DND-41 (cell line): ENCODE measurements around the gene MRE11.

Source experiments
- ATAC-seq: fragments of 200-7000 bp; cut with Tn5 transposase; 3 replicates; pipeline ENCODE4 v1.9.1; 2021; ENCODE audit warnings: low read depth; ENCODE audit not compliant: insufficient read depth
- DNase-seq: peaks from one replicate; pipeline ENCODE4 v3.0.0-alpha.2; 2020
- H2AFZ ChIP-seq: 2 replicates; pipeline ENCODE4 v1.6.0; 2012; ENCODE audit warnings: low read depth, low read length
- H3K27ac ChIP-seq: 2 replicates; pipeline ENCODE4 v1.5.1; 2012; ENCODE audit warnings: low read length, inconsistent platforms
- H3K27me3 ChIP-seq: fragments of 200-600 bp; sonication (generic); 2 replicates; pipeline ENCODE4 v1.6.0; 2012; ENCODE audit warnings: low read length, mild to moderate bottlenecking, inconsistent platforms; ENCODE audit not compliant: insufficient read depth, poor library complexity
- H3K36me3 ChIP-seq: 2 replicates; pipeline ENCODE4 v1.5.1; 2012; ENCODE audit warnings: low read length, inconsistent platforms; ENCODE audit not compliant: insufficient read depth
- H3K4me1 ChIP-seq: 2 replicates; pipeline ENCODE4 v1.5.1; 2012; ENCODE audit warnings: mild to moderate bottlenecking, low read length; ENCODE audit not compliant: insufficient read depth
- H3K4me2 ChIP-seq: 2 replicates; pipeline ENCODE4 v1.6.0; 2012; ENCODE audit warnings: mild to moderate bottlenecking, moderate library complexity, low read length, inconsistent platforms; ENCODE audit not compliant: insufficient read depth
- H3K4me3 ChIP-seq, 2 experiments: fragments of 200-600 bp in 1 of 2; shearing (Covaris generic) in 1 of 2; 2 replicates each; pipeline ENCODE4 v1.5.1; 2012 to 2016; ENCODE audit warnings: inconsistent platforms in 2 of 2, low read length in 2 of 2, mild to moderate bottlenecking in 2 of 2, low read depth in 1 of 2, moderate library complexity in 1 of 2
- H3K79me2 ChIP-seq: 2 replicates; pipeline ENCODE4 v1.6.0; 2012; ENCODE audit warnings: low read length, inconsistent platforms; ENCODE audit not compliant: insufficient read depth
- H3K9ac ChIP-seq: 2 replicates; pipeline ENCODE4 v1.6.0; 2012; ENCODE audit warnings: low read depth, mild to moderate bottlenecking, inconsistent platforms, low read length, moderate library complexity
- H3K9me3 ChIP-seq: 2 replicates; pipeline ENCODE4 v1.5.1; 2012; ENCODE audit warnings: low read length, moderate library complexity, mild to moderate bottlenecking, inconsistent platforms; ENCODE audit not compliant: insufficient read depth, severe bottlenecking
- H4K20me1 ChIP-seq: 2 replicates; pipeline ENCODE4 v1.6.0; 2012; ENCODE audit warnings: low read length; ENCODE audit not compliant: insufficient read depth
- CTCF ChIP-seq: IDR thresholded peaks from 2 replicates; pipeline ENCODE4 v1.5.1; 2012; ENCODE audit warnings: borderline replicate concordance, low read length, moderate library complexity, mild to moderate bottlenecking; ENCODE audit not compliant: poor library complexity, severe bottlenecking; ENCODE audit errors: extremely low read depth
- EZH2 ChIP-seq: IDR thresholded peaks from 3 replicates; pipeline ENCODE4 v1.6.1; 2012; ENCODE audit warnings: borderline replicate concordance, low read depth, mild to moderate bottlenecking, moderate library complexity, low read length, inconsistent platforms; ENCODE audit not compliant: severe bottlenecking

The MRE11 gene

GRCh38 chr11:94449437-94449836, 44.2 kb downstream of the MRE11 start:
- ATAC-seq (no peak), DNase-seq (no peak)
- no peaks in the 10 kb centered on the region for H3K9me3 ChIP-seq
- no peak overlapping the region for H3K4me2 ChIP-seq
- H3K27ac ChIP-seq: no peak overlapping the region
- no peak overlapping the region for H3K4me3 ChIP-seq
- H2AFZ ChIP-seq: no peak overlapping the region
- no peaks in the 10 kb centered on the region for H3K27me3 ChIP-seq
- H3K79me2 ChIP-seq: no peaks in the 10 kb centered on the region
- no peaks in the 10 kb centered on the region for H4K20me1 ChIP-seq
- H3K36me3 ChIP-seq: peaks cover 50% of the 10 kb centered on the region
- H3K4me1 ChIP-seq: no peaks in the 10 kb centered on the region
- H3K9ac ChIP-seq: no peak overlapping the region
- TF ChIP-seq EZH2: no peak
- no peak for TF ChIP-seq CTCF

GRCh38 chr11:94449029-94449428, 44.6 kb downstream of the MRE11 start:
- Histone ChIP-seq H4K20me1 (no peaks in the 10 kb centered on the region), H3K9me3 (no peaks in the 10 kb centered on the region), H3K27me3 (no peaks in the 10 kb centered on the region), H3K4me3 (no peak overlapping the region), H3K4me1 (no peaks in the 10 kb centered on the region), H3K36me3 (peaks cover 54% of the 10 kb centered on the region), H3K9ac (no peak overlapping the region), H3K79me2 (no peaks in the 10 kb centered on the region), H2AFZ (no peak overlapping the region), H3K27ac (no peak overlapping the region), H3K4me2 (no peak overlapping the region)
- TF ChIP-seq CTCF (no peak), EZH2 (no peak)
- no peak for ATAC-seq
- DNase-seq: no peak

- H3K9ac ChIP-seq: no peak overlapping the region
- no peak overlapping the region for H2AFZ ChIP-seq
- peaks cover 67% of the 10 kb centered on the region for H3K36me3 ChIP-seq
- H3K27ac ChIP-seq: no peak overlapping the region
- DNase-seq (no peak), ATAC-seq (no peak)
- TF ChIP-seq CTCF (no peak), EZH2 (no peak)
- no peaks in the 10 kb centered on the region for H3K4me1 ChIP-seq
- H3K27me3 ChIP-seq: no peaks in the 10 kb centered on the region
- no peaks in the 10 kb centered on the region for H4K20me1 ChIP-seq
- H3K4me3 ChIP-seq: no peak overlapping the region
- H3K79me2 ChIP-seq: no peaks in the 10 kb centered on the region
- H3K9me3 ChIP-seq: no peaks in the 10 kb centered on the region
- H3K4me2 ChIP-seq: no peak overlapping the region
Observed at GRCh38 chr11:94447149-94447548, 46.5 kb downstream of the MRE11 start.

- no peaks in the 10 kb centered on the region for H3K27me3 ChIP-seq
- TF ChIP-seq CTCF: no peak
- no peak for TF ChIP-seq EZH2
Observed at GRCh38 chr11:94445641-94446040, 48.0 kb downstream of the MRE11 start.

More at GRCh38 chr11:94445641-94446040, 48.0 kb downstream of the MRE11 start:
- no peak for DNase-seq
- H4K20me1 ChIP-seq: no peaks in the 10 kb centered on the region
- peaks cover 80% of the 10 kb centered on the region for H3K36me3 ChIP-seq
- no peak overlapping the region for H3K9ac ChIP-seq
- H3K4me2 ChIP-seq: no peak overlapping the region
- no peaks in the 10 kb centered on the region for H3K9me3 ChIP-seq
- H2AFZ ChIP-seq: no peak overlapping the region
- no peak overlapping the region for H3K4me3 ChIP-seq
- no peaks in the 10 kb centered on the region for H3K4me1 ChIP-seq
- H3K79me2 ChIP-seq: no peaks in the 10 kb centered on the region
- no peak for ATAC-seq
- H3K27ac ChIP-seq: no peak overlapping the region
